Lung (tissue), 12 donors: Measurements from ENCODE around the gene DUS2. TPM values are rescaled to one million over a fixed set of nuclear protein-coding genes. Genes with fewer than 3 reads are reported as not detected.
A peak's percentile ranks its signal among the peaks of the same experiment; 100 is the strongest.
"Not testable (repeated sequence)": the region's sequence is repeated elsewhere in the genome, so short reads cannot be mapped to it uniquely, and the experiment has no call there.

Source experiments
- ATAC-seq: fragments of 200-7000 bp; cut with Tn5 transposase; one replicate; pipeline ENCODE4 v1.9.1; 2020; ENCODE audit warnings: moderate number of reproducible peaks; ENCODE audit not compliant: insufficient read depth, low FRiP score
- DNase-seq, 3 donors: peaks; one replicate each; pipeline ENCODE4 v3.0.0-alpha.2; 2013 to 2017
- H3K27ac ChIP-seq, 2 donors: one replicate each; pipeline ENCODE4 v1.5.1; 2013; ENCODE audit warnings: mild to moderate bottlenecking in 2 of 2, moderate library complexity in 2 of 2, control low read depth in 1 of 2, inconsistent platforms in 1 of 2, low read depth in 1 of 2, low read length in 1 of 2
- H3K27me3 ChIP-seq, 3 donors: one replicate each; pipeline ENCODE4 v1.5.1; 2013; ENCODE audit warnings: low read length in 2 of 3; ENCODE audit not compliant: control insufficient read depth in 3 of 3, insufficient read depth in 3 of 3
- H3K36me3 ChIP-seq, 4 donors: one replicate each; pipeline ENCODE4 v1.5.1; 2013; ENCODE audit warnings: low read length in 4 of 4, mild to moderate bottlenecking in 1 of 4, moderate library complexity in 1 of 4; ENCODE audit not compliant: control insufficient read depth in 4 of 4, insufficient read depth in 4 of 4
- H3K4me1 ChIP-seq, 5 donors: one replicate each; pipeline ENCODE4 v1.5.1; 2013; ENCODE audit warnings: low read length in 5 of 5, mild to moderate bottlenecking in 2 of 5, moderate library complexity in 1 of 5; ENCODE audit not compliant: control insufficient read depth in 5 of 5, insufficient read depth in 5 of 5
- H3K4me3 ChIP-seq: one replicate; pipeline ENCODE4 v1.5.1; 2013; ENCODE audit warnings: mild to moderate bottlenecking, control low read depth, moderate library complexity
- H3K9ac ChIP-seq, 2 donors: one replicate each; pipeline ENCODE4 v1.5.1; 2013; ENCODE audit warnings: low read length in 2 of 2, control low read depth in 1 of 2; ENCODE audit not compliant: insufficient read depth in 1 of 2
- H3K9me3 ChIP-seq, 4 donors: one replicate each; pipeline ENCODE4 v1.5.1; 2013; ENCODE audit warnings: low read length in 3 of 4, mild to moderate bottlenecking in 1 of 4, moderate library complexity in 1 of 4; ENCODE audit not compliant: control insufficient read depth in 4 of 4, insufficient read depth in 3 of 4
- WGBS, 2 donors: extraction: QIAGEN DNeasy Blood & Tissue Kit; methylation state at CpG; one replicate each; pipeline ENCODE4 v1.1.7; 2013; 5-methylcytosine and 5-hydroxymethylcytosine counted together
- polyA plus RNA-seq, 2 donors: library from polyadenylated mRNA; stranded (reverse); fragments of 200-250 nt; gene quantifications; one replicate each; pipeline ENCODE4 v1.2.1, GENCODE V29; 2013
- total RNA-seq, 2 donors: library from RNA; depleted of rRNA in 1 of 2; stranded (reverse); fragments of >200 nt in 1 of 2; gene quantifications; one replicate each; pipeline ENCODE4 v1.2.1, GENCODE V29; 2014 to 2021
- TF ChIP-seq, protein P1 (sequence below): IDR thresholded peaks from 2 replicates; pipeline ENCODE4 v1.5.1; 2012; ENCODE audit warnings: mild to moderate bottlenecking; ENCODE audit errors: control extremely low read depth, extremely low read depth
- donor health status: control.
- donor health status: control.
- donor health status: Bipolar disorder and iron deficiency.
- donor health status: healthy.
- donor health status: DM: yes; HTN: yes; CAD: no.

The DUS2 gene
- total and polyA plus RNA-seq, 4 donors, result 8.1 to 17.1 (median 13.7) TPM

DNA sequence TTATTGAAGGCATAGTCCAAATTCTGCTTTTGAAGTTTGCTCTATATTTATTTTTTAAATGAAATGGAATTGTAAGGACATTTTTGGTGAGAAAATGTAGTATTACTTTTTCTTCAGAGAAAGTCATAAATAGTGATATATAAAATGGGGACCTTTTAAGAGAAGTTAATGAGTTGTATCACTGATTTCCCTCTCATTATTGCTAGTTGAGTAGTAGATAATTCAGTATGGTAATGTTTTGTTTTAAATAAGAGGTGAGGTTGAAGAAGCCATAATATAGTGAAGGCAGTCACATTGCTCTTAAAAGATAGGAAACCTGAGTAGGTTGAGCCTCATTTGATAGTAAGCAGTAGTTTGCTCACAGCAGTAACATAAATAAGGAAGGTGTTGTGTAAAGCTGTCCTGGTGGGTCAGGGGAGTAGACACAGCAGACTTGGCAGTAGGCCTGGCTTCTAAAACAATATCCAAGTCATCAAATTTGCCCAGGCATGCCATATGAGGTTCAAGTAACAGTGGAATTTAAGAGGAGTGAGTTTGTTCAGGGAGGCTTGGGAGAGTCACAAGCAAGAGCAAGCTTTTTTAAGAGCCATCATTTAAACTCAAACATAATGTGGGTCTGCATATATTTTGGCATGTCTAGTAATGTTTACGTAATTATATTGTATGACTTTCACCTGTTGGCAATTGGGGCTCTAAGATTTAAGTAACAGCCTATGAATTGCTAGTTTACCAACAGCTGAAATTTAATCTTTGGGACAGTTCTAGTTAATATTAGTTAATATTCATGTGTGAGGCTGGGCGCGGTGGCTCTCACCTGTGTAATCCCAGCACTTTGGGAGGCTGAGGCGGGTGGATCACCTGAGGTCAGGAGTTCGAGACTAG is 68.5 kb downstream of the DUS2 start:
- TF ChIP-seq, protein P1, sequence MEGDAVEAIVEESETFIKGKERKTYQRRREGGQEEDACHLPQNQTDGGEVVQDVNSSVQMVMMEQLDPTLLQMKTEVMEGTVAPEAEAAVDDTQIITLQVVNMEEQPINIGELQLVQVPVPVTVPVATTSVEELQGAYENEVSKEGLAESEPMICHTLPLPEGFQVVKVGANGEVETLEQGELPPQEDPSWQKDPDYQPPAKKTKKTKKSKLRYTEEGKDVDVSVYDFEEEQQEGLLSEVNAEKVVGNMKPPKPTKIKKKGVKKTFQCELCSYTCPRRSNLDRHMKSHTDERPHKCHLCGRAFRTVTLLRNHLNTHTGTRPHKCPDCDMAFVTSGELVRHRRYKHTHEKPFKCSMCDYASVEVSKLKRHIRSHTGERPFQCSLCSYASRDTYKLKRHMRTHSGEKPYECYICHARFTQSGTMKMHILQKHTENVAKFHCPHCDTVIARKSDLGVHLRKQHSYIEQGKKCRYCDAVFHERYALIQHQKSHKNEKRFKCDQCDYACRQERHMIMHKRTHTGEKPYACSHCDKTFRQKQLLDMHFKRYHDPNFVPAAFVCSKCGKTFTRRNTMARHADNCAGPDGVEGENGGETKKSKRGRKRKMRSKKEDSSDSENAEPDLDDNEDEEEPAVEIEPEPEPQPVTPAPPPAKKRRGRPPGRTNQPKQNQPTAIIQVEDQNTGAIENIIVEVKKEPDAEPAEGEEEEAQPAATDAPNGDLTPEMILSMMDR, result no peak
- Histone ChIP-seq H3K27ac (peak overlapping the region in 1 of 2 donors; percentile 1), H3K9ac (peak overlapping the region in 1 of 2 donors; percentile 62), H3K9me3 (no peaks in the 10 kb centered on the region), H3K4me3 (no peak overlapping the region), H3K36me3 (no peaks in the 10 kb centered on the region), H3K27me3 (no peaks in the 10 kb centered on the region), H3K4me1 (peaks cover 3 to 27% (median 11%) of the 10 kb centered on the region in 5 donors)
- peak in 1 of 3 donors; percentile 51 for DNase-seq
- ATAC-seq, result no peak
- 72 to 92% methylated on average over 5 of the region's 5 CpGs for WGBS, 2 donors

DNA sequence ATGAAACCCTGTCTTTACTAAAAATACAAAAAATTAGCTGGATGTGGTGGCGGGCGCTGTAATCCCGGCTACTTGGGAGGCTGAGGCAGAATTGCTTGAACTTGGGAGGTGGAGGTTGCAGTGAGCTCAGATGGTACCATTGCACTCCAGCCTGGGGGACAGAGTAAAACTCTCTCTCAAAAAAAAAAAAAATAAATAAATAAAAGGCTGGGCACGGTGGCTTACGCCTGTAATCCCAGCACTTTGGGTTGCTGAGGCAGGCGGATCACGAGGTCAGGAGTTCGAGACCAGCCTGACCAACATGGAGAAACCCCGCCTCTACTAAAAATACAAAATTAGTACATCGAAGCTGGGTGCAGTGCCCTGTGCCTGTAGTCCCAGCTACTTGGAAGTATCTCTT is 69.2 kb downstream of the DUS2 start:
- H3K9ac ChIP-seq, H3K9me3 ChIP-seq, H3K27ac ChIP-seq, H3K4me3 ChIP-seq, H3K27me3 ChIP-seq, ATAC-seq, H3K36me3 ChIP-seq, DNase-seq: not testable (repeated sequence)
- WGBS, 2 donors, result 91% methylated on average over 10 of the region's 10 CpGs
- peaks cover 3 to 28% (median 11%) of the 10 kb centered on the region in 5 donors for H3K4me1 ChIP-seq

DNA sequence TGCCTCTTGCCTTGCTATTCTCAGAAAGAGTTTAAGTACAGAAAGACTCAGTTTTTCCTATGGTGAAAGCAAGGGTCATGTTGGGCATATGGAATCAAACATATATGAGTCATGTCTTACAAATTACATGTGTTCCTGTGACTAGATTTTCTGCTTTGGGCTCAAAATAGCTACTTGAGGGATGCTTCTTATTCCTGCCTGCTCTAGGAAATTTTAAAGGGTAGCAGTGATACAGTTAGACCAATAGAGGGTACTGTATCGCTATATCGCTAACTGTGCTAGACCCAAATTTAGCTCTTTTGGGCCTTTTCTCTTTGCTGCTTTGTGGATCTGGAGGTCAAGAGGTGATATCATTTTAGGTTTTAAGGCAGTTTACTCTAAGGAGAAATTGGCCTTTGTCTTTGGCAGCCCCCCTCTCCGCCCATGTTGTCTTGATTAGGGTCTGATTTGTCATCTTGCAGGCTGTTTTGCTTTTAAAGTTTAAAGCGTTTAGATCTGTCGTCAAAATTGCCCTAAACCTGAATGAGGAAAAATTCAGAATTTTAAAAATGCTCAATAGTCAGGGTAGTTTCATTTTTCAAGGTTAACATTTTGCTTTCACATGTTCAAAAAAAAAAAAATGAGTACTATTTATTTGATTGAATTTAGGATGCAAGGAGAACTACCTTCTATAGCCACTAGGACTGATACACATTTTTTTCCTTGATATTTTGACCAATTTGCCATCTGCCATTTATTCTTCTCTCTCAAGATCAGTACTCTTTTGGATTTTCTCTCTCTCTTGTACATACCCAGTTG is 70.9 kb downstream of the DUS2 start:
- Histone ChIP-seq H3K9ac (peak overlapping the region in 1 of 2 donors; percentile 4), H3K36me3 (no peaks in the 10 kb centered on the region), H3K27me3 (no peaks in the 10 kb centered on the region), H3K4me1 (peaks cover 1 to 23% (median 9%) of the 10 kb centered on the region in 5 donors), H3K27ac (no peak overlapping the region), H3K4me3 (no peak overlapping the region), H3K9me3 (no peaks in the 10 kb centered on the region)
- DNase-seq, result peak in 1 of 3 donors; percentile 33
- ATAC-seq, result no peak
- TF ChIP-seq, protein P1, result peak; percentile 12
- WGBS, 2 donors, result 88 to 92% methylated on average over 5 of the region's 5 CpGs

DNA sequence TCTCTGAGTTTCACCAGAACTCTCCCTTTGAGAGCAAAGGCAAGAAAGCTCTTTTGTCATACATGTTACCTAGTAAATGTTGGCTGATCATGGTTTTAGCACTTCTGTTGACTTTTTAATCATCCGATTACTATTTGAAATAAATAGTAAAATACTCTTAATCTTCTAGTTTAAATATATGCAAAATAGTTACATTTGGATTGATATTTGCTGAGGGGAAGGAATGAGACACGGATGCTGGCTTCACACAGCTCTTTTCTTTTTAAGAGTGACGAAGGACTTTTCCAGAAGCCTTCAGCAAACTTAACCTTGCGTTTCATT is 71.5 kb downstream of the DUS2 start:
- H3K36me3 ChIP-seq, result no peaks in the 10 kb centered on the region
- peaks cover 1 to 23% (median 9%) of the 10 kb centered on the region in 5 donors for H3K4me1 ChIP-seq
- H3K27me3 ChIP-seq, result no peaks in the 10 kb centered on the region
- no peaks in the 10 kb centered on the region for H3K9me3 ChIP-seq
- H3K4me3 ChIP-seq, result no peak overlapping the region
- ATAC-seq (no peak), DNase-seq (no peak)
- 85 to 90% methylated on average over 4 of the region's 4 CpGs for WGBS, 2 donors
- H3K27ac ChIP-seq, result no peak overlapping the region
- H3K9ac ChIP-seq, result no peak overlapping the region
- TF ChIP-seq, protein P1, result no peak
